GM04503 (cell line): Measurements from ENCODE around the gene CLPSL2.

Experiments
- DNase-seq: peaks from one replicate; pipeline ENCODE4 v3.0.0-alpha.2; 2012; ENCODE audit warnings: low read depth

CLPSL2 gene

GRCh38 chr6:35747877-35748276 is 28.5 kb upstream of the CLPSL2 start:
- no peak for DNase-seq

GRCh38 chr6:35750557-35750956 is 25.8 kb upstream of the CLPSL2 start:
- no peak for DNase-seq

DNA sequence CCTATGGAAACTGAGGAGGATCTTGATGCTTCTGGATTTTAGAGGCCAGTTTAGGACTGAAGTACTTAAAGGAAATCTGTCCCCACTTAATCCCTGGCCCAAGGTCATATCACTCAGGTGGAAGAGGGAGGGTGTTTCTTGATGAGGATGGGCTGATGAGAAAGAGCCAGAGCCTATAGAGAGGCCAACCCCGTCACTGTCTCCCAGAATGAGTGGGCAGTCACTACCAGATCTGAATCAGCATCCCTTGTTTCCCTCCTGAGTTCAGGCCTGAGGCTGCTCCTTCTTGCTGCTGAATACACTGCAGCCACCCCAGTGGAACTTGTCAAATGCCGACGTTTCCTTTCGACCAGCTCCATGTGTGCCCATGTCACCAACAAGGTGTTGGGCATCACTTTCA is 24.8 kb upstream of the CLPSL2 start:
- no peak for DNase-seq

DNA sequence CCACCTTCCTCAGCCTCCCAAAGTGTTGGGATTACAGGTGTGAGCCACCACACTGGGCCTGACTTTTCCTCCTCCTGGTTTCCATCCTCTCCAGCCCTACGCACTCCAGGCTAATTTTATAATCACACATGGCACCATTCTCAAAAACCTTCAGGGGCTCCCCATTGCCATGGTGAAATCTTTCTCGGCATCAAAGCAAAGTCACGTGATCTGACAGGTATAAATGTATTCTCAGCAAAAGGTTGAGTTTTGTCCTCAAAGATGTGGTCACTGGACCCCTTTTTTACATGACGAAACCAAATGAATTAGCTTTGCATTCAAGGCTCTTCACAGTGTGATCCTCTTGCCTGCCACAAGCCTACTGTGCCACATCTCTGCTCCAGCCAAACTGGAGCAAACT is 24.1 kb upstream of the CLPSL2 start:
- DNase-seq, result no peak

- no peak for DNase-seq
Measured at GRCh38 chr6:35754452-35755277, 21.7 kb upstream of the CLPSL2 start.

DNA sequence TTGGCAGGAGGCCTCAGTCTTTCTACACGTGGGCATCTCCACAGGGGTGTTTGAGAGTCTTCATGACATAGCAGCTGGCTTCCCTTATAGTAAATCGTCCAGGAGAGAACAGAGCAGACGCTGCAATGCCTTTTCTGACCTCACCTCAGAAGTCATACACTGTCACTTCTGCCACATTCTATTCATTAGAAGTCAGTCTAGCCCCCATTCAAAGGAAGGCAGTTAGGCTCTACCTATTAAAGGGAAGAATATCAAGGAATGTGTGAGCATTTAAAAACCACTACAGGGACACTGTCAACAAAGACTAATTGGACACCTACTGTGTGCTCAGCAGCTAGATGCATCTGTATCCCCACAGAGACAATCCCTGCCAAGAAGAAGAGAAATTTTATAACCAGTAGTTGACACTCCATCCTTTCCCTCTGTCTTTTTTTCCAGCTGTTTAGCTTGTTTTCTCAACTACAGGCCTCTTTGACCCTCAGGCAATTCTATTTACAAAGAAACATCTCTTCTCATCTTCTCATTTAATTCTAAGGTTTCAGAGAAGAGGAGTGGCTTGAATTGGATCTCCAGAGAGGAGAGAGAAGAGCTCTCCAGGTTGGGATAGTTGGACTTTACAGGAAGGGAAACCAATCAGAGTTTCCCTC is 21.0 kb upstream of the CLPSL2 start:
- DNase-seq, result no peak

DNA sequence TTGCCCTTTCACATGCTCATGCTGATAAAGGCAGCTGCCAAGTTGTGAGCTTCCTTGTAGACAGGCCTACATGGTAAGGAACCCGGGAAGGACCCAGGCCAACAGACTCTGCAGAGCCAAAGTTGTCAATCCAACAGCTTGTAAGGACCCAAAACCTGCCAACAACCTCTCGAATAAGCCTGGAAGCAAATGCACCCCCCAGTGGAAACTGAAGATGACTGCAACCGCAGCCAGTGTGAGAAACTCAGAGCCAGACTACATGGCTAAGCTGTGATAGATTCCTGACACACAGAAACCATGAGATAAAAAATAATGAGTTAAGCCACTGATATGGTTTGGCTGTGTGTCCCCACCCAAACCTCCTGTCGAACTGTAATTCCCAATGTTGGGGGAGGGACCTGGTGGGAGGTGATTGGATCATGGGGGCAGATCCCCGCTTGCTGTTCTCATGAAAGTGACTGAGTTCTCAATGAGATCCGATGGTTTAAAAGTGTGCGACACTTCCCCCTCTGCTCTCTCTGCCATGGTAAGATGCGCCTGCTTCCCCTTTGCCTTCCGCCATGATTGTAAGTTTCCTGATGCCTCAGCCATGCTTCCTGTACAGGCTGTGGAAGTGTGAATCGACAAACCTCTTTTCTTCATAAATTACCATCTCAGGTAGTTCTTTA is 18.8 kb upstream of the CLPSL2 start:
- no peak for DNase-seq

GRCh38 chr6:35759426-35759825 is 17.0 kb upstream of the CLPSL2 start:
- DNase-seq, result no peak

GRCh38 chr6:35765739-35766138 is 10.7 kb upstream of the CLPSL2 start:
- DNase-seq, result no peak

DNA sequence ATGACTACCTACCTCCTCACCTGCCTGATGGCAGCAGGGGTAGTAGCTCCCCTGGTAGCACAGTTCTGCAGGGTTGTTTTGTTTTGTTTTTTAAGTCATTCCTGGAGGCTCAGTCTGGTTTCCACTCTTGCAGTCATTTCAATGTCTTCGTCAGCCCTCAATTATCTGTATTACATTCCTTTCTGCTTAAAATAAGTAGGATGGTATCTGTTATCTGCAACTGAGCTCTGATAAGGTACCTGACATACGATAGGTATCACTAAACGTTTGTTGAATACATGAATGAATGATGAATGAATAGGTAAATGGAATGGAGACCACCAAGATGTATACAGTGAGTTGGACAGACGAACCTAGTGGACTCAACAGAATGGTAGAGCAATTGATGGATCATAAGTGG is 7.2 kb upstream of the CLPSL2 start:
- DNase-seq, result no peak

DNA sequence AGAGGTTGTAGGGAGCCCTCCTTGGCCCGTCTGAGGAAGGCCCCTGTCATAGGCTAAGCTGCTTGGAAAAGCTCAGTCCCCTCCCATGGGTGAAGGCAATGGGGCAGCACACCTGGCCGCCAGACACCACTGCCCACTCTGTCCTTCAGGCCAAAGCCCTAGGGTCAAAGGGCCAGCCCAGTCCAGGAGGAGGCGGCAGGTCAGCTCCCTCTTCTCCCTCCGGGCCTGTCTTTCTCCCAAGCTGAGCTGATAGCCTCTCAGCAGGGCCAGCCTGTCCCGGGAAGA is 5.1 kb upstream of the CLPSL2 start:
- no peak for DNase-seq

DNA sequence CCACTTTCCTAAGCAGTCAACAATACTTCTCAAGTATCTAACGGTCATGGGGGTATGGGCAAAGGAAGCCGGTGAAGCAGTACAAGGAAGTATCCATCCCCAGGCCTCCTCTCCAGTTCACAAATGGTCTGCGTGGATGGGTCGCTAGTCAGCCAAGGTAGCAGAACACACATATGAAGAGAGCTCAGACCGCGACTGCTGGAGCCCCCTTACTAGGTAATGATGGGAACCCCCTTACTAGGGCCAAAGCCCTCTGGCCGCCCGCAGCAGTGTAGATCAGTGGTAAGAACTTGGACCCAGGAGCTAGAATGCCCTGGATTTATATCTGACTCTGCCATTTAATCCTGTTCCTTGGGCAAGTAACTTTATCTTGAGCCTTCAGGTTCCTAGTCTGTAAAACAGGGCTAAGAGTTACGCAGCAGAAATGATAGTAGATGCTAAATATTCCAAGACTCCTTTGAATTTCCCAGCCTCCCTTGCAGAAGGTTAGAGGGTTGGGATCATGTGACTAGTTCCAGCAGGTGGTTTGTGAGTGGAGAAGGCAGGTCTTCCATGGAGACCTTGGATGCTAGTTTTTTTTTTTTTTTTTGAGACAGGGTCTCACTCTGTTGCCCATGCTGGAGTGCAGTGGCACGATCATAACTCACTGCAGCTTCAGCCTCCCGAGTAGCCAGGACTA is 2.1 kb upstream of the CLPSL2 start:
- no peak for DNase-seq

- no peak for DNase-seq
Measured at GRCh38 chr6:35775031-35775430, 1.4 kb upstream of the CLPSL2 start.

DNA sequence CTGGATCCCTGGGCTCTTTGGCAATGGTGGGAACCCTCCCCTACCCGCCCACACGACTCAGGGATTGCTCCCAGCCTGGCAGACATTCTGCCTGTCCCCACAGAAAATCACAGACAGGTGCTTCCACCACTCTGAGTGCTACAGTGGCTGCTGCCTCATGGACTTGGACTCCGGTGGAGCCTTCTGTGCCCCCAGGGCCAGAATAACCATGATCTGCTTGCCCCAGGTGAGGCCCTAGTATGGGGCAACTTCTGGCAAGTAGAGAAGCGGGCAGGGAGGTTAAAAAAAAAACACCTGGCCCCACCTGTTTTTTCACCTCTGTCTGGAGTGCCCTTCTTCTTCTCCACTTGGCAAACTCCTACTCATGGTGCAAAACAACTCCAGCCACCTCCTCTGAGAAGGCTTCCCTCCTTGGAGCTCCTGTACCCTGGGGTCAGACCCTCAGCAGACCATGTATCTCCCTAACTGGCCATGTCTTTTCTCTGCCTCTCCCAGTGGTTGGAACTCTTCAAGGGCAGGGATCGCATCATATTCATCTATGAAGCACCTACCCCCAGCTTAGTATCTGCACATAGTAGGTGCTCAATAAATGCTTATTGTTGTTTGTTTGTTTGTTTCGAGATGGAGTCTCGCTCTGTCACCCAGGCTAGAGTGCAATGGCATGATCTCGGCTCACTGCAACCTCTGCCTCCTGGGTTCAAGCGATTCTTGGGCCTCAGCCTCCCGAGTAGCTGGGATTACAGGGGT is 1.1 kb downstream of the CLPSL2 start:
- DNase-seq, result no peak

- no peak for DNase-seq
Measured at GRCh38 chr6:35778437-35778836, 2.0 kb downstream of the CLPSL2 start.

DNA sequence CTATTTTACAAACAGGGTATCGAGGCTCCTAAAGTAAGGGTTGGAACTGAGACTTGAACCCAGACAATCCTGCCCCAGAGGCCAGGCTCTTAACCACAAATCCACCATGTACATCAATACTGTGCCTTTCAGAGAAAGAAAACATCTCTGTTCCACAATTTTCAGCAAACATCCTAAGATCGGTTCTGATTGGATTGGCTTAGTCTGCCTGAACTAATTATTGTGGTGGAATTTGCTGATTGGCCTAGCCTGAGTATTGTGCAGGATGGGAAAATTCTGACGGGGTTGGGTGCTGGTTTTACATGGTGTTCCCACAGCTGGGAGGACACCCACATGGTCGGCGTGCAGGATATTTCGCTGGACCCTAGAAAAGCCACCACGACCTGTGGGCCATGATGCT is 4.3 kb downstream of the CLPSL2 start, which contains the start of gene CLPSL1:
CLPSL1 (plus strand) TSS at position 301 of the 400 bp plus-strand sequence; CDS start at position 393, 92 bp downstream.
- DNase-seq, result no peak

GRCh38 chr6:35781290-35781689 is 4.9 kb downstream of the CLPSL2 start:
- DNase-seq, result no peak

DNA sequence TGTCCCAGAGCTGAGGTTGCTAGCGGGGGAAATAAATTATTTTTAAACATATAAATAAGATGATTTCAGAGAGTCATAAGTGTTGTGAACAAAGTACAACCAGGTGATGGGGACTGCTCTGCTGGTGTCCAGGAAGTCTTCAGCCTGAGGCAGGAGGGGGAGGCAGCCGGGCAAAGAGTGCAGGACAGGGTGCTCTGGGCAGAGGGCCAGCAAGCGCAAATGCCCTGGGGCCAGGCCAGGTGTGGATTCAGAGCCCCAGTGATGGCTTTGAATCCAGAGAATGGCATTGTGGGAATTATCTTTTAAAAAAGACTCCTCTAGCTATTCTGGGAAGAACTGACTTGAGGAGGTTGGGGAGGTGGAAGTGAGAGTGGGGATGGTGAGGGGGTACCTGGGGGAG is 6.0 kb downstream of the CLPSL2 start:
- DNase-seq, result no peak

GRCh38 chr6:35784200-35784599 is 7.8 kb downstream of the CLPSL2 start:
- DNase-seq, result no peak

- no peak for DNase-seq
Measured at GRCh38 chr6:35786272-35786671, 9.9 kb downstream of the CLPSL2 start.

- DNase-seq, result no peak
Measured at GRCh38 chr6:35786810-35787209, 10.4 kb downstream of the CLPSL2 start.
